Heart right ventricle (tissue), 16 donors: Measurements from ENCODE around the gene TCF7L2. TPM values are rescaled to one million over a fixed set of nuclear protein-coding genes. Genes with fewer than 3 reads are reported as not detected.

Source experiments
- ATAC-seq, 8 donors: fragments of 200-7000 bp; cut with Tn5 transposase; one replicate each; pipeline ENCODE4 v1.9.1; 2020; ENCODE audit warnings: mild to moderate bottlenecking in 8 of 8, moderate library complexity in 8 of 8, moderate number of reproducible peaks in 1 of 8
- DNase-seq, 2 donors: peaks; one replicate each; pipeline ENCODE4 v3.0.0-alpha.2; 2020
- H3K27ac ChIP-seq, 10 donors: fragments of 200-600 bp; sonication (generic) in 2 of 10; one replicate each; pipeline versions ENCODE4 v1.5.0 to v1.8.0; 2020 to 2022; ENCODE audit warnings: mild to moderate bottlenecking in 3 of 10
- H3K27me3 ChIP-seq, 7 donors: fragments of 200-600 bp; one replicate each; pipeline ENCODE4 v1.8.0; 2021 to 2022; ENCODE audit warnings: mild to moderate bottlenecking in 2 of 7
- H3K36me3 ChIP-seq, 9 donors: fragments of 200-600 bp; sonication (generic) in 1 of 9; one replicate each; pipeline versions ENCODE4 v1.5.0 to v1.8.0; 2020 to 2022; ENCODE audit warnings: mild to moderate bottlenecking in 2 of 9
- H3K4me1 ChIP-seq, 9 donors: fragments of 200-600 bp; sonication (generic) in 1 of 9; one replicate each; pipeline versions ENCODE4 v1.5.0 to v1.8.0; 2020 to 2022; ENCODE audit warnings: mild to moderate bottlenecking in 4 of 9
- H3K4me3 ChIP-seq, 10 donors: fragments of 200-600 bp; sonication (generic) in 2 of 10; one replicate each; pipeline versions ENCODE4 v1.5.0 to v1.8.0; 2020 to 2022; ENCODE audit warnings: mild to moderate bottlenecking in 7 of 10, moderate library complexity in 2 of 10
- H3K9me3 ChIP-seq, 11 donors: fragments of 200-600 bp in 10 of 11; sonication (generic) in 2 of 11; one replicate each; pipeline versions ENCODE4 v1.5.0 to v1.8.0; 2013 to 2022; ENCODE audit warnings: mild to moderate bottlenecking in 2 of 11, control low read depth in 1 of 11, moderate library complexity in 1 of 11
- WGBS, 2 donors: extraction: QIAGEN DNeasy Blood & Tissue Kit; methylation state at CpG; one replicate each; pipeline ENCODE4 v1.1.7; 2013; ENCODE audit warnings: inconsistent platforms in 1 of 2; 5-methylcytosine and 5-hydroxymethylcytosine counted together
- intact Hi-C, 10 donors: fragments of 100-400 bp; cut with DNase I; formaldehyde crosslinking; loops; one replicate each; pipeline versions ENCODE4 v1.11.1 to v1.14.2; 2022
- polyA plus RNA-seq, 2 donors: library from polyadenylated mRNA; stranded (reverse); fragments of 200-250 nt; gene quantifications; one replicate each; pipeline ENCODE4 v1.2.3, GENCODE V29; 2013
- total RNA-seq, 10 donors: library from RNA; stranded (reverse); fragmentation: NEBNext Ultra II Directional in 3 of 10; extraction: Animal tissue kit (Norgen Biotek cat#: 25700) in 3 of 10; gene quantifications; one replicate each; pipeline versions ENCODE4 v1.2.1 to v1.2.4, GENCODE V29; 2021 to 2023
- TF ChIP-seq, protein P1 (sequence below), 9 donors: fragments of 200-600 bp; sonication (generic) in 2 of 9; IDR thresholded peaks; one replicate each; pipeline versions ENCODE4 v1.5.0 to v1.8.0; 2021 to 2022; ENCODE audit warnings: antibody characterized with exemption in 9 of 9, mild to moderate bottlenecking in 5 of 9, moderate library complexity in 1 of 9
- donor health status: Arrhythmogenic right ventricular cardiomyopathy.
- donor health status: ischemic (EF 13 %, LVEDD 7.1; RV severe dilation, severe dysfunction).
- donor health status: healthy with polysubstance abuse.
- donor health status: DM: no; HTN: yes; CAD: no.
- donor health status: DM: no; HTN: no; CAD: no.
- donor health status: ischemic (EF 25% LVEDD 6.9; RV normal size, moderate dysfunction).
- donor health status: ischemic (EF 25% LVEDD 5.7; RV mildly dilated, moderate dysfunction).
- donor health status: healthy.
- donor health status: DM: yes; HTN: yes; CAD: no.
- donor health status: Ischemic cardiomyopathy.
- donor health status: ischemic (EF 35%, LVEDD 5.7; RV mildly dilated, moderate dysfunction).
- donor health status: nonischemic (EF 11% LVEDD 7.7; RV severe dilation, severe dysfunction).
- donor health status: DM: yes; HTN: yes; CAD: no.
- donor health status: PGD.
- donor health status: ischemic (EF 29% LVEDD 5.4; RV normal size, mild dysfunction).
- donor health status: nonischemic (EF 23%, LVEDD 6.1; RV moderate dilation, normal function).

Gene TCF7L2
- total and polyA plus RNA-seq, 12 donors = 3.6 to 15.8 (median 11.8) TPM

DNA sequence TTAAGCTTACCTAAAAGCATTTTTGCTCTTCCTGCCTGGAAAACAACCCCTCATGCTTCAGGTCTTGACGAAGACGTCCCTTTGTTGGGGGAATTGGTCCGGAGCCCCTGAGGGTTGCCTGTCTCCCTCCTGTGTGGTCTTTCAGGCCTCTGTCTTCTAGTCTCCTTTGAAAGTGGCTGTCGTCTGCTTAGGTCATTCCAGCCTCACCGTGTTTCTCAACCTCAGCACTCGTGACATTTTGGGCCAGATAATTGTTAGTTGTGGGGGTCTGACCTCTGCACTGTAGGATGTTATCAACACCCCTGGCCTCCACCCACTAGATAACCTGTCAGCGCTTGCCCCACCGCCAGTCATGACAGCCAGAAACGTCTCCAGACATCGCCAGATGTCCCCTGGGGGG lies 219.1 kb downstream of the TCF7L2 start:
- H3K4me3 ChIP-seq = no peak overlapping the region
- no peaks in the 10 kb centered on the region for H3K9me3 ChIP-seq
- TF ChIP-seq, protein P1, sequence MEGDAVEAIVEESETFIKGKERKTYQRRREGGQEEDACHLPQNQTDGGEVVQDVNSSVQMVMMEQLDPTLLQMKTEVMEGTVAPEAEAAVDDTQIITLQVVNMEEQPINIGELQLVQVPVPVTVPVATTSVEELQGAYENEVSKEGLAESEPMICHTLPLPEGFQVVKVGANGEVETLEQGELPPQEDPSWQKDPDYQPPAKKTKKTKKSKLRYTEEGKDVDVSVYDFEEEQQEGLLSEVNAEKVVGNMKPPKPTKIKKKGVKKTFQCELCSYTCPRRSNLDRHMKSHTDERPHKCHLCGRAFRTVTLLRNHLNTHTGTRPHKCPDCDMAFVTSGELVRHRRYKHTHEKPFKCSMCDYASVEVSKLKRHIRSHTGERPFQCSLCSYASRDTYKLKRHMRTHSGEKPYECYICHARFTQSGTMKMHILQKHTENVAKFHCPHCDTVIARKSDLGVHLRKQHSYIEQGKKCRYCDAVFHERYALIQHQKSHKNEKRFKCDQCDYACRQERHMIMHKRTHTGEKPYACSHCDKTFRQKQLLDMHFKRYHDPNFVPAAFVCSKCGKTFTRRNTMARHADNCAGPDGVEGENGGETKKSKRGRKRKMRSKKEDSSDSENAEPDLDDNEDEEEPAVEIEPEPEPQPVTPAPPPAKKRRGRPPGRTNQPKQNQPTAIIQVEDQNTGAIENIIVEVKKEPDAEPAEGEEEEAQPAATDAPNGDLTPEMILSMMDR (IDR thresholded peaks at IDR 0.05) = no peak
- H3K36me3 ChIP-seq = peaks cover 0 to 31% (median 1%) of the 10 kb centered on the region in 9 donors
- WGBS, 2 donors = 70 to 74% methylated on average over 10 of the region's 10 CpGs
- ATAC-seq = no peak
- DNase-seq = no peak
- peaks cover 0 to 9% (median 0%) of the 10 kb centered on the region in 9 donors for H3K4me1 ChIP-seq
- no peaks in the 10 kb centered on the region for H3K27me3 ChIP-seq
- intact Hi-C loops = no loop called here
- no peak overlapping the region for H3K27ac ChIP-seq

DNA sequence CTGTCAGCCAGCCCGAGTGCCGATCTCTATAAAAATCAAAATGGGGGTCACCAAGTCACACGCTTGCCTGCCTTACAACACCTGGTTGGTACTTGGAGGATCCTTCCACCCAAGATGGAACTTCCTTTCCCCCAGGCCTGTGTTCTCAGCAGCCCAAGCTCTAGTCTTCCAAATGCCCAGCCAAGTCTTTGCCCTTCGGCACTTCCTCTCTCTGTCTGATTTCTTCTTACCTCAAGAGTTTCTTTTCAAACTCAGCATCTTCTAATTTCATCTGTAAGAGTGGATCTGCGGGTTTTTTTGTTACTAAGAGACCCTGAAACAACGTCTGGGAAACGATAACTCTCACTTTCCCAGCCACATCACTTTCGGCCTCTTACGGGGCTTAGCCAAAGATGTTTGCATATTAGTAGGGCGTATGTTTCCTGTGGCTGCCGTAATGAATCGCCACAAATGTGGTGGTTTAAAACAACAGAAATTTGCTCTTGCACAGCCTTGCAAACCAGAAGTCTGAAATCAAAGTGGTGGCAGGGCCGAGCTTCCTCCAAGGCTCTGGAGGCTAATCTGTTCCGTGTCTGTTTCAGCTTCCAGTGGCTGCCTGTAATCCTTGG lies 219.9 kb downstream of the TCF7L2 start:
- TF ChIP-seq, protein P1 (IDR thresholded peaks at IDR 0.05) = no peak
- WGBS, 2 donors = 89 to 93% methylated on average over 14 of the region's 14 CpGs
- Histone ChIP-seq H3K9me3 (no peaks in the 10 kb centered on the region), H3K27ac (no peak overlapping the region), H3K4me3 (no peak overlapping the region), H3K4me1 (peaks cover 0 to 9% (median 0%) of the 10 kb centered on the region in 9 donors), H3K27me3 (no peaks in the 10 kb centered on the region), H3K36me3 (peaks cover 0 to 26% (median 0%) of the 10 kb centered on the region in 9 donors)
- intact Hi-C loops = no loop called here
- ATAC-seq = no peak
- no peak for DNase-seq

DNA sequence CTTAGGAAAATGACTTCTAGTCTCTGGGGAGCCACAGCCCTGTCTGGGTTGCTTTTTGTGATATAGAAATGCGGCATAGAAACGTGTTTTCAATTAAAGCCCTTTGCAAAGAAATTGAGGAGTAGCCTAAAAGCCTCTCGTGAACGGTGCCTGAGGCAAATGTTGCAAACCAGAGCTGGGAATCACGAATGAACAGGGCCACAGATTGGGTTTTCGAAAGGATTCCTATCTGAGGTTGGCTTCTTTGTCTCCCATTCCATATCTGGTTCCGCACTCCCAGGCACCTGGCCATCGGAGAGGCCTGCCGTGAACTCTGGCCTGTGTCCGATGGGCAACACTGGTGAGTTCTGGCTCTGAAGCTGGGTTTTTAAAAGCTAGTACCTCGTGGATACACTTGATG lies 221.6 kb downstream of the TCF7L2 start:
- Histone ChIP-seq H3K27me3 (no peaks in the 10 kb centered on the region), H3K4me3 (no peak overlapping the region), H3K4me1 (peaks cover 0 to 9% (median 2%) of the 10 kb centered on the region in 9 donors), H3K36me3 (peaks cover 0 to 12% (median 0%) of the 10 kb centered on the region in 9 donors), H3K27ac (no peak overlapping the region), H3K9me3 (no peaks in the 10 kb centered on the region)
- DNase-seq (no peak), ATAC-seq (no peak)
- 93 to 95% methylated on average over 11 of the region's 11 CpGs for WGBS, 2 donors
- intact Hi-C loops = no loop called here
- TF ChIP-seq, protein P1 (IDR thresholded peaks at IDR 0.05) = no peak

DNA sequence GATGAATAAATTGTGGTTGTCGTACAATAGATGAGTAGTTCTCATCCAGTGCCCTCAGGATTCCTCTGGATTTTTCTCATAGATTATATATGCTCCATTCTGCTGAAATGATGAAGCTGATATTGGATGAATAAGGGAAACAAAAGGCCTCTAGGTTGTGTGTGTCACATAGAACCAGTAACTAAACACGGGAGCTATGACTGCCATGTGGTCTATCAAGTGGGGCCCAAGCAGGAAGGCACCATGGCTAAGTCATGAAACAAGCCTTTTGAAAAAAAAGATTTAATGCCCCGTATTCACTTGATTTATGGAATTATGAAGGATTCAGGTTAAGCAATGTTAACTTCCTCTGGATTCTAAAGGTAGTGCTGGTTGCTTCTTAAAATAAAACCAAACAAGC lies 225.1 kb downstream of the TCF7L2 start:
- Histone ChIP-seq H3K36me3 (no peaks in the 10 kb centered on the region), H3K9me3 (no peaks in the 10 kb centered on the region), H3K27me3 (no peaks in the 10 kb centered on the region), H3K4me1 (peaks cover 0 to 22% (median 4%) of the 10 kb centered on the region in 9 donors), H3K4me3 (no peak overlapping the region), H3K27ac (no peak overlapping the region)
- intact Hi-C loops = no loop called here
- TF ChIP-seq, protein P1 (IDR thresholded peaks at IDR 0.05) = no peak
- ATAC-seq (no peak), DNase-seq (no peak)
- 95% methylated on average over 3 of the region's 3 CpGs for WGBS, 2 donors
